ENCODE results near the gene HIVEP1. TPM values are rescaled to one million over a fixed set of nuclear protein-coding genes. Genes with fewer than 3 reads are reported as not detected.
"Not testable (repeated sequence)": the region's sequence is repeated elsewhere in the genome, so short reads cannot be mapped to it uniquely, and the experiment has no call there.

Gene HIVEP1
- polyA plus RNA-seq, 1 of the 3 experiments (the other 2 are of a cell fraction), result 7.7 TPM

DNA sequence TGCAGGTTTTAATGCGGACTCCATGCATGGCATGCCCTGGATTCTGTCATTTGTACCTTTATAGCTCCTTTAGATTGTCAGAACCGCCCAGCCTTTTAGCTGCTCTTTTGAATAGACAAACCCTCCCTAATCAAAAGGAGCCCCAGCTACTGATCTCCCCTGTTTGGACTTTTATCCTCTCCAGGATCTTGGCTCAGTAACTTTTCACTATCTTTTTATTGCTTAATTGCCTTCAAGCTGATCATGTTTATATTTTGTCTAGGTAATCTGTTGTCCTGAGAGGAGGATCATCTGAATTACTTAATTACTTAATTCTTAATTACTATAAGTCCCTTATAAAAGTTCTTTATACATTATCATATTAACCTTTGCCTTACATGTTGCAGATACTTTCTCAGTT lies 93.2 kb downstream of the HIVEP1 start (continued):
- no peak for TF ChIP-seq FOXM1 (IDR thresholded peaks at IDR 0.05; ENCODE audit: low read depth)
- TF ChIP-seq, protein P1, sequence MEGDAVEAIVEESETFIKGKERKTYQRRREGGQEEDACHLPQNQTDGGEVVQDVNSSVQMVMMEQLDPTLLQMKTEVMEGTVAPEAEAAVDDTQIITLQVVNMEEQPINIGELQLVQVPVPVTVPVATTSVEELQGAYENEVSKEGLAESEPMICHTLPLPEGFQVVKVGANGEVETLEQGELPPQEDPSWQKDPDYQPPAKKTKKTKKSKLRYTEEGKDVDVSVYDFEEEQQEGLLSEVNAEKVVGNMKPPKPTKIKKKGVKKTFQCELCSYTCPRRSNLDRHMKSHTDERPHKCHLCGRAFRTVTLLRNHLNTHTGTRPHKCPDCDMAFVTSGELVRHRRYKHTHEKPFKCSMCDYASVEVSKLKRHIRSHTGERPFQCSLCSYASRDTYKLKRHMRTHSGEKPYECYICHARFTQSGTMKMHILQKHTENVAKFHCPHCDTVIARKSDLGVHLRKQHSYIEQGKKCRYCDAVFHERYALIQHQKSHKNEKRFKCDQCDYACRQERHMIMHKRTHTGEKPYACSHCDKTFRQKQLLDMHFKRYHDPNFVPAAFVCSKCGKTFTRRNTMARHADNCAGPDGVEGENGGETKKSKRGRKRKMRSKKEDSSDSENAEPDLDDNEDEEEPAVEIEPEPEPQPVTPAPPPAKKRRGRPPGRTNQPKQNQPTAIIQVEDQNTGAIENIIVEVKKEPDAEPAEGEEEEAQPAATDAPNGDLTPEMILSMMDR (IDR thresholded peaks at IDR 0.05), result no peak
- TF ChIP-seq MXI1 (IDR thresholded peaks at IDR 0.05; ENCODE audit: low read depth, low read length), result no peak
- no peak for TF ChIP-seq GABPA (IDR thresholded peaks at IDR 0.05; ENCODE audit: low read depth)

DNA sequence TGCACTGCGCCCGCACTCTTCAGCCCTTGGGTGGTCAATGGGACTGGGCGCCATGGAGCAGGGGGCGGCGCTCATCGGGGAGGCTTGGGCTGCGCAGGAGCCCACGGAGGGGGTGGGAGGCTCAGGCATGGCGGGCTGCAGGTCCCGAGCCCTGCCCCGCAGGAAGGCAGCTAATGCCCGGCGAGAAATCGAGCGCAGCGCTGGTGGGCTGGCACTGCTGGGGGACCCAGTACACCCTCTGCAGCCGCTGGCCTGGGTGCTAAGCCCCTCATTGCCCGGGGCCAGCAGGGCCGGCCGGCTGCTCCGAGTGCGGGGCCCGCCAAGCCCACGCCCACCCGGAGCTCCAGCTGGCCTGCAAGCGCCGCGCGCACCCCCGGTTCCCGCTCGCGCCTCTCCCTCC lies 96.3 kb downstream of the HIVEP1 start:
- H3K4me2 ChIP-seq; H3K9me2 ChIP-seq; H3K27me3 ChIP-seq (ENCODE audit: insufficient read depth); DNase-seq; H2AFZ ChIP-seq (ENCODE audit: low read depth); H4K20me1 ChIP-seq (ENCODE audit: insufficient read depth); H3F3A ChIP-seq (replicated peaks; ENCODE audit: insufficient read depth); H3K79me2 ChIP-seq (ENCODE audit: insufficient read depth); H3K4me1 ChIP-seq (ENCODE audit: control insufficient read depth in 1 of 2, insufficient read depth in 2 of 2, low read depth in 1 of 2, low read length in 1 of 2); POLR2A ChIA-PET; CTCF ChIA-PET; H3K9me3 ChIP-seq; H3K27ac ChIP-seq (ENCODE audit: low read depth in 2 of 2, low read length in 1 of 2); H3K9ac ChIP-seq; H3K4me3 ChIP-seq (ENCODE audit: low read depth in 2 of 2, low read length in 1 of 2): not testable (repeated sequence)
- peaks cover 6 to 29% of the 10 kb centered on the region in 2 experiments for H3K36me3 ChIP-seq (replicated peaks in 1 of 2; ENCODE audit: control insufficient read depth in 1 of 2, insufficient read depth in 2 of 2, low read length in 1 of 2)
- 94% methylated on average over 7 of the region's 33 CpGs for WGBS (ENCODE audit: low lambda C conversion rate)

DNA sequence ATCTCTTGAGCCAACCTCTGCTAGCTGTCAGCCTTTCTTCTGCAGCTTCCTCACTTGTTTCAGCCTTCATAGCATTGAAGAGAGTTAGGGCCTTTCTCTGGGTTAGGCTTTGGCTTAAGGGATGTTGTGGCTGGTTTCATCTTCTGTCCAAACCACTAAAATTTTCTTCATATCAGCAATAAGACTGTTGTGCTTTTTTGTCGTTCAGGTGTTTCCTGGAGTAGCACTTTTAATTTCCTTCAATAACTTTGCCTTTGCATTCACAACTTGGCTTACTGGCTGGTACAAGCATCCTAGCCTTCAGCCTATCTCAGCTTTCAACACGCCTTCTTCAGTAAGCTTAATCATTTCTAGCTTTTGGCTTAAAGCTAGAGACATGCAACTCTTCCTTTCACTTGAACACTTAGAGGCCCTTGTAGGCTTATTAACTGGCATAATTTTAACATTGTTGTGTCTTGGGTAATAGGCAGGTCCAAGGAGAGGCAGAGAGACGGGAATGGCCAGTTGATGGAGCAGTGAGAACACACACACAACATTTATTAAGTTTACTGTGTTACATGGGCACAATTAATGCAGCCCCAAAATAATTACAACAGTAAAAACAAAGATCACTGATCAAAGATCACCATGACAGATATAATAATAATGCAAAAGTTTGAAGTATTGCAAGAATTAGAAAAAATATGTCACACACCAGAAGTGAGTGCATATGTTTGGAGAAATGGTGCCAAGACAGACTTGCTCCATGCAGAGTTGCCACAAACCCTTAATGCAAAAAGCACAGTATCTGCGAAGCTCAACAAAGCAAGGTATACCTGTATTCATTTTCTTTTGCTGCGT lies 98.6 kb downstream of the HIVEP1 start:
- no peak overlapping the region for H3K27ac ChIP-seq (ENCODE audit: low read depth in 2 of 2, low read length in 1 of 2)
- no peaks in the 10 kb centered on the region; the same call in 1 of the 2 replicates for H3K9me3 ChIP-seq
- H3K9me2 ChIP-seq, result peaks cover 4% of the 10 kb centered on the region; the same call in 1 of the 2 replicates
- H3F3A ChIP-seq (replicated peaks; ENCODE audit: insufficient read depth), result peaks cover 12% of the 10 kb centered on the region
- no peak overlapping the region for H3K4me2 ChIP-seq
- no peak overlapping the region for H3K4me3 ChIP-seq (ENCODE audit: low read depth in 2 of 2, low read length in 1 of 2)
- H3K27me3 ChIP-seq (ENCODE audit: insufficient read depth), result no peaks in the 10 kb centered on the region
- peaks cover 6 to 28% of the 10 kb centered on the region in 2 experiments for H3K36me3 ChIP-seq (replicated peaks in 1 of 2; ENCODE audit: control insufficient read depth in 1 of 2, insufficient read depth in 2 of 2, low read length in 1 of 2)
- no peak for DNase-seq
- H2AFZ ChIP-seq (ENCODE audit: low read depth), result no peak overlapping the region
- ChIA-PET CTCF (interaction anchor here (0.9 to 1.4 kb wide), 3 partner anchors 9 to 494 kb away, joined by 3 to 4 read pairs (median 3); no protein-coding TSS in a partner anchor), POLR2A (no interaction called here)
- peaks cover 0 to 4% of the 10 kb centered on the region in 2 experiments; a peak in 1 of 4 replicates for H3K4me1 ChIP-seq (ENCODE audit: control insufficient read depth in 1 of 2, insufficient read depth in 2 of 2, low read depth in 1 of 2, low read length in 1 of 2)
- TF ChIP-seq EP300 (IDR thresholded peaks at IDR 0.05; ENCODE audit: borderline replicate concordance in 1 of 2, low read depth in 1 of 2, low read length in 1 of 2) (no peak), NFIC (IDR thresholded peaks at IDR 0.05; ENCODE audit: borderline replicate concordance) (no peak), SMC3 (IDR thresholded peaks at IDR 0.05; ENCODE audit: low read depth, low read length) (no peak), TCF12 (IDR thresholded peaks at IDR 0.05) (no peak), MXI1 (IDR thresholded peaks at IDR 0.05; ENCODE audit: low read depth, low read length) (no peak), GABPA (IDR thresholded peaks at IDR 0.05; ENCODE audit: low read depth) (no peak)
- TF ChIP-seq, protein P2, sequence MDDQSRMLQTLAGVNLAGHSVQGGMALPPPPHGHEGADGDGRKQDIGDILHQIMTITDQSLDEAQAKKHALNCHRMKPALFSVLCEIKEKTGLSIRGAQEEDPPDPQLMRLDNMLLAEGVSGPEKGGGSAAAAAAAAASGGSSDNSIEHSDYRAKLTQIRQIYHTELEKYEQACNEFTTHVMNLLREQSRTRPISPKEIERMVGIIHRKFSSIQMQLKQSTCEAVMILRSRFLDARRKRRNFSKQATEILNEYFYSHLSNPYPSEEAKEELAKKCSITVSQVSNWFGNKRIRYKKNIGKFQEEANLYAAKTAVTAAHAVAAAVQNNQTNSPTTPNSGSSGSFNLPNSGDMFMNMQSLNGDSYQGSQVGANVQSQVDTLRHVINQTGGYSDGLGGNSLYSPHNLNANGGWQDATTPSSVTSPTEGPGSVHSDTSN (IDR thresholded peaks at IDR 0.05), result no peak
- peaks cover 4% of the 10 kb centered on the region for H3K79me2 ChIP-seq (ENCODE audit: insufficient read depth)
- WGBS (ENCODE audit: low lambda C conversion rate), result 96% methylated on average over 5 of the region's 5 CpGs
- H4K20me1 ChIP-seq (ENCODE audit: insufficient read depth), result no peaks in the 10 kb centered on the region
- H3K9ac ChIP-seq, result no peak overlapping the region

All from SK-N-SH (cell line).